GM19324 (cell line): ENCODE measurements around the gene ZNF547.

Source experiments
- ATAC-seq: cut with Tn5 transposase; IDR thresholded peaks from one replicate; pipeline ENCODE4 v1.9.1; 2021; ENCODE audit warnings: mild to moderate bottlenecking, moderate library complexity; ENCODE audit not compliant: unreplicated experiment, low FRiP score

ZNF547 gene

DNA sequence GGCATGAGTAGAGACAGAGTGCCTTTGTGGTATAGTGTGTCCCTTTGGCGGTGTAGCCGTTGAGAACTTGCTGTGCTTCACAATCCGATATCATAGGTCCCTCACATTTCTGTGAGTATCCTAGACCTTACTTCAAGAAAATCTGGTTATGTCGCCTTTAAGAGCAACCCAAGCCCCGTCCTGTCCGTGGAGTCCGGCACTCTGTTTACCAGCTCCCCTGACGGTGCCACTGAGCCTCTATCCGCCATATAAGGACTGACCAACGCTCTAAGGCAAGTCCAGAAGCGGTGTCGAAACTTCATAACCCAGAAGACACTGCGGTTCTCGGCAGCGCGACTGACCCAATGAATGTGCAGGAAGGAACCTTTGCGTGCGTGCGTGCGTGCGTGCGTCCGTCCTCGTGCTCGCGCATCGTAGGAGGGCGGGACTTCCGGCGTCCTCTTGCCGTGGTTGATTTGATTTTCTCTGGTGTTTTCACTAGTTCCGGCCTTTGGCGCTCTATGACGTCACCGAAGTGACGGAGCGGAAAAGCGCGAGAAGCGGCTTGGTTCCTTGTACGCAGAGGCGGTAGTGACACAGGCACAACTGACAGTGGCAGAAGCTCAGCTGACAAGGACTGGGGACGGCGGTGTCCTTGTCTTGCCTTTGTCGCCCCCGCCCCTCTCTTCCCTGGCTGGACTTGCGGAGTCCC is at the start of gene ZNF547, which contains the start of gene TRAPPC2B:
ZNF547 (plus strand) TSS at position 555 of the 691 bp plus-strand sequence. CDS start 5,005 bp downstream, outside the sequence.
TRAPPC2B (plus strand) TSS at position 555 of the 691 bp plus-strand sequence. CDS start 1,283 bp downstream, outside the sequence.
- peak; percentile 96 for ATAC-seq

DNA sequence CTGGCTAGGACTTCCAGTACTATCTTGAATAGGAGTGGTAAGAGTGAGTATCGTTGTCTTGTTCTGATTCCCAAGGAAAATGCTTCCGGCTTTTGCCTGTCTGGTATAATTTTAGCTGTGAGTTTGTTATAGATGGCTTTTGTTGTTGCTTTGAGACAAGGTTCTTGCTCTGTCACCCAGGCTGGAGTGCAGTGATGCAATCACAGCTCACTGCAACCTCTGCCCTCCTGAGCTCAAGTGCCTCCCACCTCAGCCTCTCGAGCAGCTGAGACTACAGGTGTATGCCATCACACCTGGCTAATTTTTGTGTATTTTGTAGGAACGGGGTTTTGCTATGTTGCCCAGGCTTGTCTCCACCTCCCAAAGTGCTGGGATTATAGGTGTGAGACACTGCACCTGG is 49.2 kb upstream of the ZNF547 start:
- ATAC-seq = no peak

GRCh38 chr19:57317503-57317902 is 45.8 kb upstream of the ZNF547 start:
- ATAC-seq = no peak

GRCh38 chr19:57319869-57320179 is 43.5 kb upstream of the ZNF547 start:
- peak; percentile 24 for ATAC-seq

GRCh38 chr19:57320180-57321084 is 42.9 kb upstream of the ZNF547 start, which contains the start of gene ZNF543:
ZNF543 (plus strand) TSS chr19:57320472; CDS start chr19:57320854, 382 bp downstream.
- peak; percentile 97 for ATAC-seq

DNA sequence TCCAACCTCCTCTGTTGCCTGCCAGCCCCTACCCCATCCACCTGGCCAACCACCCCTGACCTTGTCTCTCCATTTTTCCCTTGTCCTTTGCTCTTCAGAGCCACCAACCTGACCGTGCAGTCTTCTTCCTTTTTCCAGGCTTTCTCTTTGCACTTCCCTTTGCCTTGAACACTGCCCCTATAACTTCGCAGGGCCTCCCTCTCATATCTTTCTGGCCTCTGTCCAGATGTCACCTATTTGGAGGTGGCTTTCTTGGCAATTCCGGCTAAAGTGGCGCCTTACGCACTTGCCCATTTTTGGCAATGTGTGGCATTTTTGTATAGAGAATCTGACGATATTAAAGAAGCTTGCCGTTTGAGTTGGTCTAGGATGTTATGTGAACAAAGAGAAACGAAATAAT is 42.2 kb upstream of the ZNF547 start:
- ATAC-seq = no peak

GRCh38 chr19:57321751-57322150 is 41.6 kb upstream of the ZNF547 start:
- ATAC-seq = no peak

DNA sequence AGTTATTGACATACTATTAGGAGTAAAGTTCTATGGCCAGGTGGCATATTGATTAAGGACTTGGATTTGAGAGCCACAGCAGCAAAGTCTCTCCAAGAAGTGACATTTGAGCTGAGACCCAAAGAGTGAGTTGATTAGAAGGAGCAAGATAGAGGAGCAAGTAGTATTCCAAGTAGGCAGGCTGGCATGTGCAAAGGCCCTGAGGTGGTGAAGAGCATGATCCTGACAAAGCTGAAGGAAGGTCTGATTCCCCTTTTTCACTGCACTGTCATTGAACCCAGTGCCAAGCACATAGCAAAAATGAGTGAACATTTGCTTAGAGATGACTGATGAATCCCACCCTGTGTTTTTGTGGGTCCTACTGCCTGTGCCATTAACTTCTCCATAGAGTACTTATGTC is 38.4 kb upstream of the ZNF547 start:
- ATAC-seq = no peak

DNA sequence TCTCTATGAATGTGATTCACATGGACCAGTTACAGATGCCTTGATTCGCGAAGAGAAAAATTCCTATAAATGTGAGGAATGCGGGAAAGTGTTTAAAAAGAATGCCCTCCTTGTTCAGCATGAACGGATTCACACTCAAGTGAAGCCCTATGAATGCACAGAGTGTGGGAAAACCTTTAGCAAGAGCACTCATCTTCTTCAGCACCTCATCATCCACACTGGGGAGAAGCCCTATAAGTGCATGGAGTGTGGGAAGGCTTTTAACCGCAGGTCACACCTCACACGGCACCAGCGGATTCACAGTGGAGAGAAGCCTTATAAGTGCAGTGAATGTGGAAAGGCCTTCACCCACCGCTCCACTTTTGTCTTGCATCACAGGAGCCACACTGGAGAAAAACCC is 35.4 kb upstream of the ZNF547 start:
- no peak for ATAC-seq

DNA sequence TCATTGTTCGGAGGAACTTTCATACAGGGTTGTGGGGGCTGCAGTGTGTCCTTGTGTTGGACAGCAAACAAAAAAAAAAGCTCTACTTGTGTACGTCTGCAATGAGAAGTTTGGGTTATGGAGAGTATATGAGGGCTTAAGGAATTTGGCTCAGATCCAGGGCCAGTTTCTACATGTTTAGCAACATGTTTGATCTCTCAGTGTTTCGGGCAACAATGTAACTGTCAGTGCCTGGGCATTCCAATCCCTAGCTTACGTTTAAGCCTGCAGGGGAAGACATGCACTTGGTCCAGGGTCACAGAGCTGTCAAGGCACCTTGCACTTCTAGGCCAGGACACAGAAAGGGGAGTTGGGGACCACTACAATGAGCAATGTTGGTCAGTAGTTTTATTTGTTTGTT is 29.2 kb upstream of the ZNF547 start:
- no peak for ATAC-seq

GRCh38 chr19:57338877-57339276 is 24.5 kb upstream of the ZNF547 start:
- no peak for ATAC-seq

DNA sequence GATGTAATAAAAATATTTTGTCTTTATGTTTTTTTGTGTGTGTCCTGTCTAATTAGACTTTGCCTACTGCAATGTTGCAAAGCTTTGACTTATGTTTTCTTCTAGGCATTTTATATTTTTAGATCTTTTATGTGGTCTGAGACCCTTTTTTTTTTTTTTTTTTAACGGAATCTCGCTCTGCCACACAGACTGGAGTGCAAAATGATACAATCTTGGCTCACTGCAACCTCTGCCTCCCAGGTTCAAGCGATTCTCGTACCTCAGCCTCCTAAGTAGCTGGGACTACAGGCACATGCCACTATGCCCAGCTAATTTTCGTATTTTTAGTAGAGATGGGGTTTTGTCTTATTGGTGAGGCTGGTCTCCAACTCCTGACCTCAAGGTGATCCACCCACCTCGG is 20.8 kb upstream of the ZNF547 start:
- no peak for ATAC-seq

DNA sequence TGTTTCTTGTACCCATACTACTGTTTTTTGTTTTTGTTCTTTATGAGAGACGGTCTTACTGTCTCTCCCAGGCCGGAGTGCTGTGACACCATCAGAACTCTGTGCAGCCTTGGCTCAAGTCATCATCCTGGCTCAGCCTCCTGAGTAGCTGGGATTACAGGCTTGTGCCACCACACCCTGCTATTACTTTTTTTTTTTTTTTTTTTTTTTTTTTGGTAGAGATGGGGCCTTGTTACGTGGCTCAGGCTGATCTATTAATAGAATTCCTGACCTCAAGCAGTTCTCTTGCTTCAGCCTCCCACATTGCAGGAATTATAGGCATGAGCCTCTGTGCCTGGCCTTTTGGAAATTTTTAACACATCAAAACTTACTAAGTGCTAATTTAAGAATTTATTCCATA is 15.2 kb upstream of the ZNF547 start:
- no peak for ATAC-seq

- peak; percentile 97 for ATAC-seq
Measured at GRCh38 chr19:57350877-57351805, 12.2 kb upstream of the ZNF547 start, which contains the start of gene ZNF304. ZNF304 (plus strand) TSS chr19:57351271; CDS start chr19:57351665, 394 bp downstream.

DNA sequence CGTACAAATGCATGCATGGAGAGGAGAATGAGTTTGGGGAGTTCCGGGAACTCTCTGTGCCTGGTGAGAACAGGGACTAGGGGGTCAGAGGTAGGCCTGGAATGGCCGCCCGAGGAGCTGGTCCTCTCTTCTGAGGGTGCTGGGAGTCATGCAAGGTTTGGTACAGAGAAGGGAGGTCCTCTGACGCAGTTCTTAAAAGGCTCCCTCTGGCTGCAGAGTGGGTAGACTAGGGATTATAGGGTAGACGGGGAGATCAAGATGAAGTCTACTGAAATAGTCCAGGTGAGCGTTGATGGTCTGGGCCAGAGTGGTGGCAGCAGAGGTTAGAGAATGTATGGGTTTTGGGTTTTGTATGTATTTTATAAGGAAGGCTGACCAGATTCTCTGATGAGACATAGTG is 11.5 kb upstream of the ZNF547 start:
- no peak for ATAC-seq

DNA sequence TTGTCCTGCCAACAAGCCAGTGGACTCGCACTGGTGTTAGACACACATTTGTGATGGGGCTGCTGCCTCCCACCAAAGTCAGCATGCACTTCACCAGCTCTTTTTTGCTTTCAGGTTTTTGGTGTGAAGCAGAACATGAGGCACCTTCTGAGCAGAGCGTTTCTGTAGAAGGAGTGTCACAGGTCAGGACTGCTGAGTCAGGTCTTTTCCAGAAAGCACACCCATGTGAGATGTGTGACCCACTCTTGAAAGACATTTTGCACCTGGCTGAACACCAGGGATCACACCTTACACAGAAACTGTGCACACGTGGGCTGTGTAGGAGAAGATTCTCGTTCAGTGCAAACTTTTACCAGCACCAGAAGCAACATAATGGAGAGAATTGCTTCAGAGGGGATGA is 7.4 kb upstream of the ZNF547 start:
- ATAC-seq = no peak

- no peak for ATAC-seq
Measured at GRCh38 chr19:57357406-57357805, 5.9 kb upstream of the ZNF547 start.

- no peak for ATAC-seq
Measured at GRCh38 chr19:57359300-57359699, 4.1 kb upstream of the ZNF547 start.

DNA sequence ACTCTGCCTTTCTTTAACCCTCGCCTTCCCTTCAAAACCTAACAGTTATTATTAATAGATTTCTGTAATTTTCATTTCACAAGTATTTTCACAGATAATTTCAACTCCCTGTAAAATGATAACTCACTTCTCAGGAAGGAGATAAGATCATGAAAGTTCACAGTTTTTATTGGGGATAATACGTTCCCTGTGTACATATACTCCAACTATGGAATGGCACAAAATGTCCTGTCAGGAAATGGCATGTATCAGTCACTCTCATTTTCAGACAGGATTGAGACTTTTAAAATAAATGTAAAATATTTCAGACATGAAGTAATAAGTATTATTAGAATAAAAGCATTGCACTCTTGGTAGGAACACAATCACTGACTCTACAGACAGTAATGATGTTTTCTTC is 932 bp upstream of the ZNF547 start:
- ATAC-seq = no peak

- ATAC-seq = no peak
Measured at GRCh38 chr19:57363688-57364181, 384 bp downstream of the ZNF547 start.
